ENCODE measurements around the gene RNF208. TPM values are rescaled to one million over a fixed set of nuclear protein-coding genes. Genes with fewer than 3 reads are reported as not detected.

Gene RNF208
- total RNA-seq, 1 donor from 2014 or later: 0.77 TPM

DNA sequence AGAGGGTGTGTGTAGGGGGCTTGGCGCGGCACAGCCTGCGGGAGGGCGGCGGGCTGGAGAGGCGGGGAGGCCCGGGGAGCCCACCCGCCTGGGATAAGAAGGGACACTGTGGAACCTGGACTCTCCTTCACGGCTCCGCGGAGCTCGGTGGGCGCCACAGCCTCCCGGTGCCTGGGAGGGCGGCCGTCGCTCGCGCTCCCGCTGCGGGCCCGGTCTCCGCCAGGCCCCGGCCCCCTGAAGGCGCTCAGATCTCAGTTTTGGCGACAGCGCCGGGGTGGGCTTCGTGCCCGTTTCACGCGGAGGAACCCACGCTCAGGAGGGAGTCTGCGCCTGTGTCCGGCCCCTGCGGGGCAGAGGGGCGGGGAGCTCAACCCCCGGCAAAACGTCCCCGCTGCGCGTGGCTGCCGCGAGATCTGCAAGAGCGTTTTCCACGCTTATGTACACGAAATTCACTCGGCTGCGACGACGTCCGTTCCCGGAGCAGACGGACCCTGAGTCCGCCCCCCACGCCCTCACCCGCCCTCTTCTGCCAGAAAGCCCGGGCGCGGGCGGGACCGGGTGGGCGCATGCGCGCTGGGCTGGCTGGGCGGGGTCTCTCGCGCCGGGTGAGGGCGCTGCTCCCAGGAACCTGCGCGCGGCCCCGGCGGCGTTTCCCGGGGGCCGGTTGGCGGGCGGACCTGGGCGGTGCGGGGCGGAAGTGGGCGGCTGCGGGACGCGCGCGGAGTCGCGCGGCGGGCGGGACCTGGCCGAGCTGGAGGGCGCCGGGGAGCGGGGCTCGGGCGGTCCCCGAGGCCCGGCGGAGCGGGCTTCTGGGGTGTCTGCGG lies 32.8 kb upstream of the RNF208 start, which contains the start of gene NELFB:
Gene NELFB (plus strand): TSS at position 704 of the 824 bp plus-strand sequence.
- Histone ChIP-seq H3K4me2 (peak within 1 kb of the TSS; percentile 100), H3K9me3 (ENCODE audit: low read depth) (no peaks in the 10 kb centered on the region), H3K9ac (peak within 1 kb of the TSS; percentile 94), H3K79me2 (ENCODE audit: low read depth) (peaks cover 20% of the 10 kb centered on the region), H3F3A (ENCODE audit: low read depth) (peaks cover 10% of the 10 kb centered on the region), H3K27me3 (peaks cover 6% of the 10 kb centered on the region), H3K4me1 (peaks cover 31% of the 10 kb centered on the region), H3K36me3 (no peaks in the 10 kb centered on the region), H3K4me3 (peak within 1 kb of the TSS; percentile 99), H2AFZ (replicated peaks) (peak within 1 kb of the TSS; percentile 83), H4K20me1 (ENCODE audit: low read depth) (peaks cover 19% of the 10 kb centered on the region), H3K27ac (peak within 1 kb of the TSS; percentile 9)
- Mint-ChIP-seq H3K4me3 (peak within 1 kb of the TSS; percentile 95), H3K9me3 (no peaks in the 10 kb centered on the region), H3K4me1 (peaks cover 27% of the 10 kb centered on the region), H3K36me3 (peaks cover 9% of the 10 kb centered on the region), H3K27ac (peak within 1 kb of the TSS; percentile 99), H3K27me3 (ENCODE audit: insufficient read depth, low read depth) (peaks cover 9% of the 10 kb centered on the region)
- DNase-seq (ENCODE audit: low spot score): peak; percentile 94
- TF ChIP-seq EZH2phosphoT487 (IDR thresholded peaks at IDR 0.05) (no peak), EZH2 (IDR thresholded peaks at IDR 0.05) (no peak)
- TF ChIP-seq, protein P1, sequence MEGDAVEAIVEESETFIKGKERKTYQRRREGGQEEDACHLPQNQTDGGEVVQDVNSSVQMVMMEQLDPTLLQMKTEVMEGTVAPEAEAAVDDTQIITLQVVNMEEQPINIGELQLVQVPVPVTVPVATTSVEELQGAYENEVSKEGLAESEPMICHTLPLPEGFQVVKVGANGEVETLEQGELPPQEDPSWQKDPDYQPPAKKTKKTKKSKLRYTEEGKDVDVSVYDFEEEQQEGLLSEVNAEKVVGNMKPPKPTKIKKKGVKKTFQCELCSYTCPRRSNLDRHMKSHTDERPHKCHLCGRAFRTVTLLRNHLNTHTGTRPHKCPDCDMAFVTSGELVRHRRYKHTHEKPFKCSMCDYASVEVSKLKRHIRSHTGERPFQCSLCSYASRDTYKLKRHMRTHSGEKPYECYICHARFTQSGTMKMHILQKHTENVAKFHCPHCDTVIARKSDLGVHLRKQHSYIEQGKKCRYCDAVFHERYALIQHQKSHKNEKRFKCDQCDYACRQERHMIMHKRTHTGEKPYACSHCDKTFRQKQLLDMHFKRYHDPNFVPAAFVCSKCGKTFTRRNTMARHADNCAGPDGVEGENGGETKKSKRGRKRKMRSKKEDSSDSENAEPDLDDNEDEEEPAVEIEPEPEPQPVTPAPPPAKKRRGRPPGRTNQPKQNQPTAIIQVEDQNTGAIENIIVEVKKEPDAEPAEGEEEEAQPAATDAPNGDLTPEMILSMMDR (IDR thresholded peaks at IDR 0.05): peak; percentile 23

DNA sequence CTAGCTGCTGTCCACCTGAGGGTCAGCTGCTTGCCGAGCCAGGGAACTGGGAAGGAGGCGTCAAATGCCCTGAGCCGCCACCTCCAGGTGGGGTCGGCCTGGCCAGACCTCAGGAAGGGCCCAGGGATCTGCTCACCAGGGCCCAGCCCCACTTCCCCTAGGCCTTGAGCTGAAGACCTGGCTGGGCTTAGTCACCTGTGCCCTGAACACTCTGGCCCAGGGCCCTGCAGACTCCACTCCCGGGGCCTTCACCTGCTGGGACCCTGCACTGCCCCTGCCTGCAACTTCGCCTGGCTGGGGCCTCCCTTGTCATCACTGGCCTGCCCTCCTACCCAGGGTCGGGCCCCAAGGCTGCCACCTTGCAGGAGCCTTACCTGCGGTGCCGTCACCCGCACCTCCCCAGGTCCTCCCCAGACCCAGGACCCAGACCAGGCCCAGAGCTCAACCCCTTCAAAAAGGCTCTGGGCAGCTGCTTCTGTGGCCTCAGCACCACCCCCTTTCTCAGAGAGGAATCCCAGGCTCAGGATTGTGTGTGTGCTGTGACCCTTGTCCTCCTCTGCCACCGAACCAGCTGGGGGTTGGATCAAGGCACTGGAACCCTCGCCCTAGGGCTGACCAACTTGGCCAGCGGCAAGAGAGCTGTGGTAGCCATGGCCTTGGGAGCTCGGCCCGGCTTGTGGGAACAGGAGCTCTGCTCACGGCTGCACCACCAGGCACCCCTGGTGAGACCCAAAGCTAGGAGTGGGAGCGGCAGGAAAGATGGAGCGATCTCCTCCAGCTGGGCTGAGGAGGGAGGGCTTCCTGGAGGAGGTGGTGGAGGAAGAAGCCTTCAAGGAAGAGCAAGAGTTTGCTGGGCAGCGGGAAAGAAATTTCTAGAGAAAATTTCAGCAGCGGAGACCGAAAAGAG lies 31.9 kb upstream of the RNF208 start:
- peak overlapping the region; percentile 99 for H3K27ac Mint-ChIP-seq
- Histone ChIP-seq H3K4me1 (peaks cover 31% of the 10 kb centered on the region), H3K4me2 (peak overlapping the region; percentile 100), H3K79me2 (ENCODE audit: low read depth) (peaks cover 20% of the 10 kb centered on the region), H3K27ac (no peak overlapping the region), H3K9me3 (ENCODE audit: low read depth) (no peaks in the 10 kb centered on the region), H2AFZ (replicated peaks) (peak overlapping the region; percentile 53), H4K20me1 (ENCODE audit: low read depth) (peaks cover 19% of the 10 kb centered on the region), H3K27me3 (peaks cover 6% of the 10 kb centered on the region), H3K9ac (no peak overlapping the region), H3K36me3 (no peaks in the 10 kb centered on the region), H3F3A (ENCODE audit: low read depth) (peaks cover 10% of the 10 kb centered on the region), H3K4me3 (peak overlapping the region; percentile 99)
- H3K27me3 Mint-ChIP-seq (ENCODE audit: insufficient read depth, low read depth): peaks cover 7% of the 10 kb centered on the region
- peak overlapping the region; percentile 95 for H3K4me3 Mint-ChIP-seq
- TF ChIP-seq EZH2 (IDR thresholded peaks at IDR 0.05) (no peak), EZH2phosphoT487 (IDR thresholded peaks at IDR 0.05) (no peak)
- TF ChIP-seq, protein P1 (IDR thresholded peaks at IDR 0.05): no peak
- H3K9me3 Mint-ChIP-seq: no peaks in the 10 kb centered on the region
- H3K36me3 Mint-ChIP-seq: peaks cover 5% of the 10 kb centered on the region
- peaks cover 28% of the 10 kb centered on the region for H3K4me1 Mint-ChIP-seq
- DNase-seq (ENCODE audit: low spot score): peak; percentile 65

DNA sequence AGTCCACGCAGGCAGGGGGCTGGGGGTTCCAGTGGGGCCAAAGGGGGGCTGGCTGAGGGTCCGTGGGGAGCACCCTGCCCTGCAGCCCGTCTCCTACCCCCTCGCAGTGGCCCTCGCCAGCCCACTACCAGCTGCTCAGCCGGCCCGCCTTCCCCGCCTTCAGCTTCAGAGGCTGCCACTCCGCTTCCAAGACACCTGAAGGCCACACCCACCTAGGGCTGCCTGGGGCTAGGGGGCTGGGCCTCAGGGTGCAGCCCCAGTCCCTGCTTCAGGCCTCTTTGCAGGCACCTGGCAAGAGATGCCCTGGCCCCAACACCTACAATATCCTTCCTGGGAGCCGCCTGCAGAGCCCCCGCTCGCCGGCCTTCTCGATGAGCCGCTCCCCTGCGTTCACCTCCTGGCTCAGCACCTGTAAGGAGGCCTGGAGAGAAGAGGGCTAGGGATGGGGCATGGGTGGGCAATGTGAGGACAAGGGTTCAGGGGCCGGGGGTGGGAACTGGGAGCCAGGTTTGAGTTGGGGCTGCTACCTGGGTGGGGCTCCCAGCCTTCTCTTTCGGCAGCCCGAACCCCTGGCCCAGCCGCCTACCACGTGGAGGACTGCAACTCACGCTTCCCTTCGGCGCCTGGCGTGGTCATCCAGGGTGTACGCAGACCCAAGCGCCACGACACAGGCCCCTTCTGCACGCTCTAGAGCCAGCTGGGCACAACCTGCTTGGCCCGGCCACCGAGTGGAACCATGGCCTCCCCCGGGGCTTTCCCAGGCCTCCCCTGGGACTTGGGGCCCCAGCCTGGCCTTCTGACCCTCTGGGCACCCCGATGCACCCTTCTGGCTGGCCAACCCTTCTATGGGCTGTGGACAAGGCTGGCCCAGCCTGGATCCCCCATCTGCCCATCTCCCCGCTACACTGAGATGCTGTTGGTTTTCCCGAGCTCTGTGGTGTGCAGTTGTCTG lies 30.8 kb upstream of the RNF208 start:
- no peak overlapping the region for H2AFZ ChIP-seq (replicated peaks)
- peak; percentile 43 for DNase-seq (ENCODE audit: low spot score)
- H3K4me3 Mint-ChIP-seq: peak overlapping the region; percentile 95

More for the DNA sequence above, 30.8 kb upstream of the RNF208 start:
- H4K20me1 ChIP-seq (ENCODE audit: low read depth): peaks cover 19% of the 10 kb centered on the region
- peaks cover 31% of the 10 kb centered on the region for H3K4me1 ChIP-seq
- peaks cover 6% of the 10 kb centered on the region for H3K27me3 ChIP-seq
- H3K4me3 ChIP-seq: no peak overlapping the region
- TF ChIP-seq EZH2 (IDR thresholded peaks at IDR 0.05): no peak
- TF ChIP-seq, protein P1 (IDR thresholded peaks at IDR 0.05): no peak
- TF ChIP-seq EZH2phosphoT487 (IDR thresholded peaks at IDR 0.05): no peak
- Mint-ChIP-seq H3K27ac (peak overlapping the region; percentile 66), H3K27me3 (ENCODE audit: insufficient read depth, low read depth) (peaks cover 7% of the 10 kb centered on the region), H3K4me1 (peaks cover 28% of the 10 kb centered on the region), H3K36me3 (peaks cover 2% of the 10 kb centered on the region), H3K9me3 (no peaks in the 10 kb centered on the region)
- no peak overlapping the region for H3K27ac ChIP-seq
- peaks cover 20% of the 10 kb centered on the region for H3K79me2 ChIP-seq (ENCODE audit: low read depth)
- no peak overlapping the region for H3K9ac ChIP-seq
- H3K4me2 ChIP-seq: peak overlapping the region; percentile 49
- no peaks in the 10 kb centered on the region for H3K36me3 ChIP-seq
- peaks cover 10% of the 10 kb centered on the region for H3F3A ChIP-seq (ENCODE audit: low read depth)
- H3K9me3 ChIP-seq (ENCODE audit: low read depth): no peaks in the 10 kb centered on the region
